GM21526 (cell line): ENCODE data around the gene DGKQ.

ENCODE experiments used
- ATAC-seq: cut with Tn5 transposase; IDR thresholded peaks from one replicate; pipeline ENCODE4 v1.9.1; 2021; ENCODE audit warnings: moderate library complexity; ENCODE audit not compliant: unreplicated experiment, low FRiP score

Gene DGKQ

DNA sequence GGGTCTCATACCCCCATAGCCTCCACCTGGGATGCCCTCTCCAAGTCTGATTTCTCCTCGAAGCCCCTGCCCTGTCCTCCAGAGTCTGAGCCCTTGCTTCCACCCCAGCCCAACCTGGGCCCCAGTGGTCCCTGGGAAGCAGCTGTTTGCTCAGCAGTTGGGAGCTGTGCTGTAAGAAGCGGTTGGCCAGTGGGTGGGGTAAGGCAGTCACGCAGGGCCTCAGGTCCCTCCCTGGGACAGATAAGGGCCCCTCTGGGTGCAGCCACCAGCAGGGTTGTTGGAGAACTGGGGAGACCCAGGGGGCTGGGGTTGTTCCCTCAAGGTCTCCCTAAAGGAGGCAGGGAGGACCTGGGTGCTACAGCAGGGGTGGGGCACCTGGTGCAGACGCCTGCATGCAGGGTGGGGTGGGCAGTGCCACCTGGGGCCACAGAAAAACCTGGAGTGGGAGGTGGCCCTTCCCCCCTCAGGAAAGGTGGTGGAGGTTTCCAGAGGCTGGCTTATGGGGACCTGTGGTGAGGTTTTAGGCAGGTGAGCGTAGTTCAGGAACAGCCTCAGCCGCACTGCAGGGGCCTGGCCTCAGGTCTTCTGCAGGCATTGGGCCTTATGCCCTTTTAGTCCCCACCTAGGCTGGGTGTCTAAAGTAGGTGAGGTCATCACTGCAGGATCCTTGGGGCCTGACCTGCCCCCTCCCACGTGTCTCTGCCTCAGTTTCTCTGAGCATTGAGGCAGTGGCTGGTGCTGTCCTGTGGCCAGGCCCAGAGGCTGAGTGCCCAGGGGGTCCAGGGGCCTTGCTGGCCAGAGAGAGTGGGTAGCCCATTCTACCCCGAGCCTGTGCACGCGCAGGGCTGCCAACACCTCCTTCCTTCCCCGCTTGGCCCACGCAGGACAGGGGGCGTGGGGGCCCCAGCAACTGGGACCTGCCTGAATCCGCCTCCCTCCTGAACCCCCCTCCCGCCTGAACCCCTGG lies 22.9 kb upstream of the DGKQ start:
- ATAC-seq = no peak

DNA sequence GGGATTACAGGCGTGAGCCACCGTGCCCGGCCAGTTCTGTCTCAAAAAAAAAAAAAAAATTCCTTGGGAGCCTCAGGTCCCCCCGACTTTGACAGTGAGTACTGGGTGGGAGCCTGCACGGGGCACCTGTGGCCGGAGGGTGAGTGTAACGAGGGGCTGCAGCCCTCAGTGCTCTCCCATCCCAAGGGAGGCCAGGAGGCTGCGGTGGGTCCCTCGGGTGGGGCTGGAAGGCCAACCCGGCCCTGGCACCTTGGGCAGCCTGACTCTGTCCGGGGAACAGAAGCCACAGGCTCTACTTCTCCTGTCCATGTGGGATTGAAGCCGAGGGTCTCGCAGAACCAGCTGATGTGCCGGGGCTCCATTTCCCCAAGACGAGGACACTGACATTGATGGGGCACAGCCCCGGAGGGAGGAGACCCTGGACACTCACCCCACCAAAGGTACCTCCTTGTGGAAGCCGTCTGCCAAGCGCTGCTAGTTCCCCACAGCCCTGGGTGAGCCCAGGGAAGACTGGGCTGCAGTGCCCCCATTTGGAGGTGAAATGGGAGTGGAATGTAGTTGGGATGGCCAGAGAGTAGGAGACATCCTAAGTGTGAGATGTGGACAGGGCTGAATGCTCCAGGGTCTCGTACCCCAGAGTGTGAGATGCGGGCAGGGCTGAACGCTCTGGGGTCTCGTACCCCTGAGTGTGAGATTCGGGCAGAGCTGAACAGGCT lies 22.1 kb upstream of the DGKQ start:
- ATAC-seq = no peak

DNA sequence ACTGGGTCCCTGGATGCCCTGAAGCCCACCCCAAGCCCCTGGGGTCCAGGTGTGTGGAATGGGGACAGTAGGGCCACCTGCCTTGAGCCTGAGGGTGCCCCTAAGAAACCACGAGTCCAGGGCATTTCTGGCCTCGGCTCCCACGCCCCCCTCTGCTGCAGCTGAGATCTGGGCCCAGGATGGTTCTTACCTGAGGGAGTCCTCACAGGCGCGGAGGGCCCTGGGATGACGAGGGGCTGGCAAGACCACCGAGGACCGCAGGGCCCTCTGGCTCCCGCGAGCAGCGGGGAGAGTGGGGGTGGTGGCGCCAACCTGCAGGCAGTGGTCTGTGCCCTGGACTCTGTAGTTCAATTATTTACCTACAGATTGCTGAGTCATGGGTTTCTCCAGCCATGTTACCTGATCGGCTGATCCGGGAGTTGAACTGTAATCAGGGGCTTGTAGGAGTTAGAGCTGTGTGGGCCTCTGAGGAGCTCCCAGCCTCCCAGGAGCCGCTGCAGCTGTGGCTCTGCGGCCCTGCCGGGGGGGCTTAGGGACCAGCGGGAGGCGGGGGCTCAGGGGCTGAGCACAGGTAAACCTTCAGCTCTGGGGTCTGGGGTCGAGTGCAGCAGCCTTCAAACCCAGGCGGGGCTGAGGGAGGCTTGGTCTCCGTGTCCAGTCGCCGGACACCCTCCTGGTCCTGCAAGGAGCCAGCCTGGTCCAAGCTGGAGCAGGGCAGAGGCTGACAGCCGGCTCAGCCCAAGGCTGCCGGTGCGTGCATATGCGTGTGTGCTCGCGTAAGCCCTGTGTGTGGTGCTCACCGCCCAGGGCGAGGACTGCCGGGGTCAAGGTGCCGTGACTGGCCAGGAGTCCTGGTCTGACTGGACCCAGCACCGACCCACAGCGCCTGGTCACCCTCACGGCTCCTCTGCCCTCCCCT lies 20.0 kb upstream of the DGKQ start, which contains the start of gene SLC26A1:
Gene SLC26A1 (minus strand): TSS at position 294 of the 919 bp plus-strand sequence. CDS start 1,701 bp downstream, outside the sequence.
- ATAC-seq = no peak

DNA sequence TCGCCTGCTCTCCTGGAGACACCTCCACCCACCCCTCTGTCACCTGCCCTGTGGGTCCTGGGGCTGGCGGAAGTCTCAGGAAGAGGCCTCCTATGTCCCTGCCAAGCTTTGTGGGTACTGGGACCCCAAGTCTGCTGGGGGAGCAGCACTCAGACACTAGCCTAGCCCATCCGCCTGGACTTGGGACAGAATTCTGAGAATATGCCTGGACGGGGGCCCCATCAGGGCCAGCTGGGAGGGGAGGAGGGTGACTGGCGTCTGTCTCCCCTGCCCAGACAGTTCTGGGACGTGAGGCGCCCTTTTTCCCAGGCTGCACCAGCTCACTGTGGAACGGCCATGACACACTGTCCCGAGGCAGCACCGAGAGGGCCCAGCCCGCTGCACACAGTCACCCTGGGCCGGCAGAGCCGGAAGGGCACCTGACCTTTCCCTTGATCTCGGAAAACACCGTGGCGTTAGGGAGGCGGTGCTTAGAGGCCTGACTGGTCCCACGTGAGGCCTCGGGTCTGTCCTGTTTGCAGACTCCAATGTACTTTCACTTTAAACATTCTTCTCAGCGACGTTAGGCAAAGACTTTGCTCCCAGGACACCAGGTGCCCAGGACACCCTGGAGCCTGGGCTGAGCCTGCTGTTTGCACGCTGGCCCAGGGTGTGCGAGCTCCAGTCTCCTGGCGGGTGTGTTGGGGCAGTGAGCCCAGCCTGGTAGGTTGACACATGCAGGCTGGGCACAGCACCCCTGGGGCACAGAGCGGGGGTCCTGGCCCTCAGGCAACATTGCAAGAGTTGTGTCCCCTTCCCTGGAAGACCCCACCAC lies 19.1 kb upstream of the DGKQ start:
- ATAC-seq = no peak

DNA sequence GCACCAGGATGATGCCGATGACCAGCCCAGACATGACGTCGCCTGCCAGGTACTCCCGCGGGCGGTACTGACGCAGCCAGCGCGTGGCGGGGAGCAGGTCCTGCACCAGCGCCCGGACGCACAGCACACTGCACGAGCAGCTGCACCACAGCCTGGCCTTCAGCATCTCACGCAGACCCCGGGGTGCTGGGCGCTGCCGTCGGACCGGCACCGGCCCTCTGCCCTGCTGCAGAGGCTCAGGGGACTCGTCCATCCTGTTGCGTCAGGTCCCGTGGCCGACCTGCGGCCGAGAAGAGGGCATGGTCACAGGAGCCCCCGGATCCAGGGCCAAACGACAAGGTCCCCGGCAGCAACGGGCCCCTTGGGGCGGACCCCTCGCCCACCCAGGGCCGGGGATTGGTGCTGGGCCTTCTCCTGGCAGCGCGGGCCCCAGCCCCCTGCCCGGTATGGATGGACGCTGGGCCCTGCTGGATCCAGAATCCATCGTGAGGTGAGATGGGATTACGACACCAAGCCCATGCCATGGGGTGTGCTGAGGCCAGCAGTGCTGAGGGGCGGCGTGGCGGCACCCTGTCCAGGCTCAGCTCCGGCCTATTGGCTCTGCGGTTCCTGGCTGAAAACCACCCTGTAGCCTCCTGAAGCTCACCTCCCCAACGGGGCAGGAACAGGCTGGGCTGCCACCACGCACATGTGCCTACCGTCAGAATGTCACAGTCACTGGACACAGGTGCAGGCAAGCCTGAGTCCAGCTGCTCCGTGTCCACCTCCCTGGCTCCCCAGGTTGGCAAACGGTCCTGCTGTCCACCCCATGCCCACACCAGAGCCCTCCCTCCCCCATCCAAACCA lies 18.3 kb upstream of the DGKQ start:
- ATAC-seq = no peak

DNA sequence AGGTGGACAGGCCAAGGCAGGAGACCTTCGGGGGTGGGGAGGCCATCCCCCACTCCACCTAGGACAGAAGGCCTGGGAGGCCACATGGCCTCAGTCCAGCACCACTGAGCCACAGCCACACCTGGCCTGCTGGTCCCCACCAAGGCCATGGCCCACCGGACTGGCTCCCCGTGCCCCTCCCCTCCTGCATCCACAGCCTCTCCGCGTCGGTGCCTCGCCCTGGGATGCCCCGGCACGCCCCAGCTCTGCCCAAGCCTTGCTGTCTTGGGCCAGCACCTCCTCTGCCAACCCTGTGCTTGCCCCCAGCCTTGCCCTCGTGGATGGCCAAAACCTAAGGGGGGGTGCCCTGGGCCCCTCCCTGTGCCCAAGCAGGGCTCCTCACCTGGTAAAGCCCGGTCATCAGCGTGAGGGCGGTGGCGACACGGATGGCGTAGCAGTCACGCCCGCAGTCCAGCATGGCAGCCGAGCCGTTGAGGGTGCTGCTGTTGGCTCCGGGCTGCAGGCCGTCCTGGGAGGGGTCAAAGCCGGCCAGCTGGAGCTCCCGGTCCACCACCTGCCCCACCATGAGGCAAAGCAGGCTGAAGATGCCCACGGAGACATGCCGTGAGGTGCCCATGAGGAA lies 17.5 kb upstream of the DGKQ start:
- no peak for ATAC-seq

DNA sequence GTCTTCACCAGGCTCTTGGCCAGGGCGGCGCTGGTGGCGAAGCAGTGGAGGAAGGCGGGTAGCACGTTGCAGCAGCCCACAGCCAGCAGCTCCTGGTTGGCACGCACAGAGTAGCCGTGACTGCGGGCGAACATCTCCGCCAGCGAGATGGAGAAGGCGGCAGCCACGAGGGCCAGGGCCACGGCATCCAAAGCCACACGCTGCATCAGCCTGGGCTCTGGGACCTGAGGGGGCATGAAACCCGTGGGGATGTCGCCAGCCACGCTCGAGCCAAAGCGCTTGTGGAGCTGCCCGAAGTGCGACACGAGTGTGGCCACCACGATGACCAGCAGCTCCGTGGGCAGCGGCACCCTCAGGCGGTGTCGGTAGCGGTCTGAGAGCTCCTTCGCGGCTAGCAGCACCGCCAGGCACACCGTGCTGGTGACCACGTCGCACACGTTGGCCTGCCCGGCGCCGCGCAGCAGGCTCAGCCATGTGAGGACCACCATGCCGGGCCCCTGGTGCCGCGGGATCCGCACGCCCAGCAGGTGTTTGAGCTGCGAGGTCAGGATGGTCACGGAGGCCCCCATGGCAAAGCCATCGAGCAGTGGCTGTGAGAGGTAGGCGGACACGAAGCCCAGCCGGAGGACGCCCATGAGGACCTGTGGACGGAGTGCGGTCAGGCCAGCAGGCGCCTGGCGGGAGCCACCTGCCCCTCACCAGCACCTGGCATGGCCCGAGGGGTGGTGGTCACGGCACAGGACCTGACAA lies 16.5 kb upstream of the DGKQ start:
- ATAC-seq = no peak

DNA sequence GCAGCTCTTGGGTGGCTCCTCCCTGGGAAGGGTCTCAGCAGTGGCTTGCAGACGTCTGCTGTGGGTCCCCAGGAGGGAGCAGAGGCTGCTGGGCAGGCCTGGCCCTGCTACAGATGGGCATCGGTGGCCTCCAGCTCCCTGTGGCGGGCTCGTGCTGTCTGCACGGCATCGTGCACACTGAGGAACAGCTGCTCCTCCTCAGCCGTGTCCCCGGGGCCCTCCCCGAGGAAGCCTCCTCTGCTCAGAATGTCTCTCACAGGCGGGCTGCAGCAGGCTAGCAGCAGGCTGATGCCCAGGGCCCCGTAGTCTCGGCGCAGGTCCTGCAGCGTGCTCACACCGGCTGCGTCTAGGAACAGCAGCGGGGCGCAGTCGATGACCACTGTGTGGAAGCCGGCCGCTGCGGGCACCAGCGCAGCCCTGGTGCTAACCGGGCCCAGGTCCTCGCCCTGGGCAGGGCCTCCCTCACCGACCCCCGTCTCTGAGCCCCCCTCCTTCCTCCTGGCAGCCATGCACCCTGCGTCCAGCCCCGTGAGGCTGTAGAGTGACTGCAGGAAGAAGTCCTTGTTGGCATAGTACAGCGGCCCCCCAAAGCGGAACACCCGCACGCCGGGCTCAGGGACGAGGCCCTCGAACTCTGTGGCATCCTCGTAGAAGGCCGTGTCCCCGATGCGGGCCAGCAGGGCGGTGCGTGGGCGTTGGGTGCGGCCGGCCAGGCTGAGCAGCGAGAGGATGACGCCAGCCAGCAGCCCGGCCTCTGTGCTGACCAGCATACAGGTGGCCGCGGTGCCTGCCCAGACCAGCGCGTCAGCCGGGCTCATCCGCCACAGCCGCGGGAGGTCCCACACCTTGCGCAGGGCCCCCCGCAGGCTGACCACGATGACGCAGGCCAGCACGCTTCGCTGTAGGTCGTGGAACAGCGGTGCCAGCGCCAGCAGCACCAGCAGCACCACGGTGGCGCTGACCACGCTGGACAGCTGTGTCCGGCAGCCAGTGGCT lies 15.7 kb upstream of the DGKQ start:
- no peak for ATAC-seq

DNA sequence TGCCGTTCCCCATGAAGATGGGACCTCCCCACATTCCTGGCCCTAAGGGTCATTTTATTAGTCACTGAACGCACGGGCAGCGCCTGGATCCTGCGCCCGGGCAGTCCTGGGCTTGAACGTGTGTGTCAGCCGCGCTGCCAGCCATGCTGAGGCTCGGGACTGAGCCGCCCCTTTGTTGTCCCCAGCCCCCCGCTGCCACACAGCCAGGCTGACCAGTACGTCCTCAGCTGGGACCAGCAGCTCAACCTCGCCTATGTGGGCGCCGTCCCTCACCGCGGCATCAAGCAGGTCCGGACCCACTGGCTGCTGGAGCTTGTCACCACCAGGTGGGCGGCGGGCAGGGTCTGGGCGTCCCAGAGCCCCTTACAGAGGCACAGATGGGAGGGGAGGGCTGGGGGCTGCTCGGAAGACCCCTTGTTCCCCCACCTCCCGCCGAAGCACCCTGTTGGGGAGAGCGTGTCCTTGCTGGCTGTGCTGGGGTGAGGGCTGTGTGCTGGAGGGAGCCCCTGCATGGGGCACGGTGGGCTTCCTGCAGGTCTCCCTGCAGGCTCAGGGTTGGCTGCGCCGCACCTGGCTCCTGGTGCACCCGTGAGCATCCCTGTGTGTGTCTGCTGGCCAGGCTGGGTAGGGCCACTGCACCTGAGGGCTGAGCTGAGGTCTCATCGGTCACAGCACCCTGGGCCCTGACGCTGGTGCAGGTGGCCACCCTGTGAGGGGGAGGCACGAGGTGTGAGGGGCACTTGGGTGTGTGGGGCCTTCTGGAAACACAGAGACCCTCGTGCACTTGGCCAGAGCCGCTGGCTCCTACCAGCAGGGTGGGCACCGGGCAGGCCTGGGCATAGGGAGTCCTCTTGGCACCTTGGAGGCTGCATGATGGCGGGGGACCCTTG lies 14.5 kb upstream of the DGKQ start:
- no peak for ATAC-seq

DNA sequence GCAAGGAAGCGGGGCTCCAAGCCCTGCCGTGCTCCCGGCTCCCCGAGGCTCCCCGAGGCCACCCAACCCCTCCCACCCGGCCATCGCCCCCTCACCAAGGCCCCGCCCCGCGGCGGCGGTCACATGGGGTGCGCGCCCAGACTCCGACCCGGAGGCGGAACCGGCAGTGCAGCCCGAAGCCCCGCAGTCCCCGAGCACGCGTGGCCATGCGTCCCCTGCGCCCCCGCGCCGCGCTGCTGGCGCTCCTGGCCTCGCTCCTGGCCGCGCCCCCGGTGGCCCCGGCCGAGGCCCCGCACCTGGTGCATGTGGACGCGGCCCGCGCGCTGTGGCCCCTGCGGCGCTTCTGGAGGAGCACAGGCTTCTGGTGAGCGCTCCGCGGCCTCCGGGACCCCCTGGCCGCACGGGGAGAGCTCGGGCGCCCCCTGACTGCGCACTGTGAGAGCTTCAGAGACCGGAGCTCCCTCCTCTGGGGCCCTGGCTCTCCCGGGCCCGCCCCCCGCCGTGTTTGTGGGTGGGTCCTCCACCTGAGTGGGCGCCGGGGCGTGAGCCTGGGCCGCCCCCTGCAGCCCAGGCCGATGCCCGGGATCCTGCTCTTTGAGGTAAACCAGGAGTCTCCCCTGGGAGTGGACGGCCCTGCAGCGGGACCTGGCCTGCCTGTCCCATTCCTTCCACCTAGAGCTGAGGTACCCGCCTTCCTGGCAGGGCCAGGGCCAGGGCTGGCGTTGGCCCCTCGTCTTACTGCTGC lies 13.7 kb upstream of the DGKQ start, which contains the start of gene IDUA:
Gene IDUA (plus strand): TSS at position 166 of the 745 bp plus-strand sequence. CDS start 41 bp downstream, at position 207.
- ATAC-seq = peak; percentile 70

DNA sequence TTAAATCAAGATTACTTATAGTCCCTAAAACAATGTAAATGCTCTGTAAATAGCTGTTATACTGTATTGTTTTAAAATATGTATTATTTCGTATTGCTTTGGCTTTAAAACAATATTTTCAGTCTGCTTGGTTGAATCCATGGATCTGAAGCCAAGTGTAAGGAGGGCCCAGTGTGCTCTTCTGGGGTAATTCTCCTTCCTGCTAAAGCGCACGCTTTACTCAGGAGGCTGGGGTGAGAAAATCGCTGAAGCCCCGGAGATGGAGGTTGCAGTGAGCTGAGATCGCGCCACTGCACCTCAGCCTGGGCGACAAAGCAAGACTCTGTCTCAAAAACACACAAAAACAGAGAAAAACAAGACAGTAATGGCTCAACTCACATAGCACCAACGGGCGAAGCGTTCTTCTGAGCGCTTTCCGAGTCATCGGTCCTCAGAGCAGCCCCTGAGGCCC lies 13.1 kb upstream of the DGKQ start:
- peak; percentile 7 for ATAC-seq

DNA sequence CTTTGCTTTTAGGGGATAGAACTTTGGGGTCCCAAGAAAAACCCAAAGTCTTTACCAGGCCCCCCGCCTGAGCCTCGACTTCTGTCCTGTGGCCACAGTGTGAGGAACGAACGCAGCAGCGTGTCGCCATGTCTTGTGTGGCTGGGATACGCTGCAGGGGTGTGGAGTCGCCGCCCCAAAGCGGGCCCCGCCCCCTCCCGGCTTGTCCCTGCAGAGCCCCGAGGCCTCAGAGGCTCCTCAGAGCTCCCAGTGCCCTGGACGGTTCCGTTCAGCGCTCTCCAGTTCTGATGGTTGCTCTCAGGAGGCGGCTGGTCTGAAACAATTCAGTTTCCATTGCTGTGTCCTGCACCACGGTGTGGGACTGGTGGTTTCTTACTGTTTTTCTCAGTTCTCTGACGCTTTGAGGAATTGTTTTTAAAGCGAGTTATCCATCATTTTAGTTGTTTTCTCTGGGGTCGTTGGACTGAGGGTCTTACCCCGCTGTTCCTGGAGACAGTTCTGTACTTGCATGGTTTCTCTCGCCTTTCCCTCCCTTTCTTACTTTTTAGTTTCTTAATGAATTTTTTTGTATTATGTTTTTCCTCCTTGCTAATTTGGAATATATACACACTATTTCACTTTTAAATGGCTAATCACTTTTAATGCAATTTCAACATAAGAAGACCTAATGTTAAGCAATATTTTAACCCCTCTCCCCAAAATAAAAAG lies 11.9 kb upstream of the DGKQ start:
- no peak for ATAC-seq

DNA sequence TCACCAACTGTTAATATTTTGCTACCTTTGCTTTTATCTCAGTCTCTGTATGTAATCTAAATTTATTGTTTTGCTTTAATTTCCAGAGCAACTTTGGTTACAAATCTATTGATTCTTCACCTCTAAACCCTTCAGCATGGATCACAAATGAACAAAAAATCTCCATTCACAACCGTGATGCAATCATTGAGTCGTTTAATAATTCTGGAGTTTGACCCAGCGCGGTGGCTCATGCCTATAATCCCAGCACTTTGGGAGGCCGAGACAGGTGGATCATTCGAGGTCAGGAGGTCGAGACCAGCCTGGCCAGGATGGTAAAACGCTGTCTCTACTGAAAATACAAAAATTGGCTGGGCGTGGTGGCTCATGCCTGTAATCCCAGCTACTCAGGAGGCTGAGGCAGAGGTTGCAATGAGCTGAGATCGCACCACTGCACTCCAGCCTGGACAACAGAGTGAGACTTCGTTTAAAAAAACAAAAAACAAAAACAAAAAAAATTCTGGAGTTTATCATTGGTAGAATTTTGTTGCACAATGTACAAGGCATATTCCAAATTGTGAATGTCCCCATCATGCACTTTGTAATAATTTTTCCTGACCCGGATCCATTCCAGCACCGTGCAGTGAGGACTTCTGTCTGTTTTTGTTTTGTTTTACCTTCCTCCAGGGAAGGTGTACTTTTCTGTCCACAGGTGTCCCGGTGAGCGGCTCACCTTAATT lies 11.1 kb upstream of the DGKQ start:
- no peak for ATAC-seq
